RPMI8226 (cell line): ENCODE results near the gene PLEKHS1.
"Not testable (repeated sequence)": the region's sequence is repeated elsewhere in the genome, so short reads cannot be mapped to it uniquely, and the experiment has no call there.

ENCODE experiments used
- DNase-seq: peaks from one replicate; pipeline ENCODE4 v3.0.0-alpha.2; 2015

PLEKHS1 gene

DNA sequence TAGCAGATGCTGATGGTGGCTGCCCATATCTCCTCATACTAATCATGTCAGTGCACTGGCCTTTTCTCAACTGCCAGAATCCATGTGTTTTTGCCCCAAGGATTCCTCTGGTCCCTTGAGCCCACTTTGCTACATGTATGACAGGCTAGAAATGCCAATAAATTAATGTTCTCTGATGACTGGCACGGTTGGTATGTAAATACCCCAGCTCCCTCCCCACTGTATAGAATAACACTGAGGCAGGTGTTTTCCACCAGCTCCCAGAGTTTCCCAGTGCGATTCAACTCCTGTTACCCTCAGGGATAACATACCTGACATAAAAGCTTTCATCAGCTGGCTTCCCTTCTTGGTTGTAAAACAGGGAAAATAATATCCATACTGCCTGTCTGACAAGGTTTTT, 9.0 kb upstream of the PLEKHS1 start:
- DNase-seq, result no peak

DNA sequence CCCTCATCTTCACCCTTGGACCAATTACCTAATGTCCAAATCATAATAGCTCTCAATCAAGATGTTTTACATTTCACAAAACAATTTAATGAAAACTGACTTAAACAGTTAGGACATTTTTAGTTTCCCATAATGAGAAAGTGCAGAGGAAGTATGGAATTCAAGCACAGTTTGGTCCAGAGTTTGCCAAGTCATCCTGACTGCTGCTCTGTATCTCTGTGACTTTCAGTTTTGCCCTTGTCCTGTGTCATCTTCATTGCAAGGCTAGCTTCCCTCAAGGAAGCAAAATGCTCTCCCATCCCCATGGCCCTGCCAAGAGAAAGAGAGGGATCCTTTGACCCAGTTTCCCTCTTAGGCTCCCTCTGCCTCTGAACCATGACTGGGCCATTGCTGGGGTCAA, 7.9 kb upstream of the PLEKHS1 start:
- no peak for DNase-seq

DNA sequence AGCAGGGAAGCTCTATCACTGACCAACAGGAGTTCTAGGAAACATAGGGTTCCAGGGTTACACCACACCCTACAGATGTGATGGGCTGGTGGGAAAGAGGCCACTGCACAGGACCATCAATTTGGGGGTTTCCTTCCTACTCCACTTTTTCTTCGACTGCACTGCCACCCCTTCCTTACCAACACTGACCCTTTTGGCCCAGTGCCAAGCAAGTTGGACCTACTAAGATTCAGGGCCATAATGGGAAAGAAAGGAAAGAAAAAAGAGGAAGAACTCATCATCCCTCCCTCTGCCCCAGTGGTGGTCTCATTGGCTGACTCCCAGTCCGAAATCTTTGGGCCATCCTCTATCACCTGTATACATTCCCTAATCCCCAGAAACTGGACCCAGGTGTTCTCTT, 6.1 kb upstream of the PLEKHS1 start:
- DNase-seq, result no peak

DNA sequence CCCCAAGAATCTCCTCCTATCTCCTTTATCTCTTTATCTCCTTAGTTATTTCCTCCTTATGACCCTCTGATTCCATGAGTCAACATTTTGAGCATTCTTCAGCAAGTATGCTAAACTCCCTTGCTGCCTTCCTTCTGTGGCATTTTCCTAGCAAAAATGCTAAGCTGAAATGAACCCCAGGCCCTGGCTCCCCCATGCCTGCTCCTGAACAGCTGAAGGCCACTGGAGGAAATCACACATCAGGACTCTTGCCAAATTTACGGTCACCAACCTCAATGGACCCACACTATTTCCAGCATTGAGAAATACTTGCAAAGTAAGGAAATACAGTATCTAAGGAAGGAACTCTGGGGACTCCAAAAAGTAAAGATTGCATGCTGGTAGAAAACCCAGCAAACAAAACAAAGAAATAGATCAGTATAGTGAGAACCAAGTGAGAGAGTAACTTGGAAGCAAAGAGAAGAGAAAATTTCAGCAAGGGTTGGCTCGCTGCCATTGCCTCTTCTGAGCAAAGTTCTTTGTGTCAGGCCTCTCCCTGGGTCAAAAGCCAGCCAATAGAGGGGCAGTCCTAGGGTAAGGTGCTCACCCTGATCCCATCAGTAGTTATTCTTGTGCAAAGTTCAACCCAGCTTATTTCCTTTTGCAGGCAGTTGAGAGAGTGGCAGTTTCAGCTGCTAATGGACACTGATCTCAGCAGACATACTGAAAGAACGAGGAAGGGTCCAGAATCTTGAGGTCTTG, 5.1 kb upstream of the PLEKHS1 start:
- no peak for DNase-seq

DNA sequence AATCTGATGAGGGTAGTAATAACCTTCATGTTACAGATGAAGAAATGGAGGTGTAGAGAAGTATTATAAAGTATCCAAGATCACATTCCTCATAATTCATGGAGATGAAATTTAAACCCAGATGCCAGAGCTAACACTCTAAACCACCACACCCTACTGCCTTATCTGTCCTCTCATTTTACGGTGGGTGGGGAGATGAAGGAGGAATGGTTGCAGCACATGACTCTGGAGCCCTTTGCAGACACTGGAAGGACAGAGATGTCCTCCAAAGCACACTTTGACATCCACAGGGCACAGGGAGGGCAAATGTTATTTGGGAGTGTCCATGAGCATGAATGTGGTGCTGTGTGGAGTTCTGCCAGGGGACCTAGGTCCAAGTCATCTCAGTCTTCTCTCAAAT, 1.1 kb downstream of the PLEKHS1 start:
- no peak for DNase-seq

DNA sequence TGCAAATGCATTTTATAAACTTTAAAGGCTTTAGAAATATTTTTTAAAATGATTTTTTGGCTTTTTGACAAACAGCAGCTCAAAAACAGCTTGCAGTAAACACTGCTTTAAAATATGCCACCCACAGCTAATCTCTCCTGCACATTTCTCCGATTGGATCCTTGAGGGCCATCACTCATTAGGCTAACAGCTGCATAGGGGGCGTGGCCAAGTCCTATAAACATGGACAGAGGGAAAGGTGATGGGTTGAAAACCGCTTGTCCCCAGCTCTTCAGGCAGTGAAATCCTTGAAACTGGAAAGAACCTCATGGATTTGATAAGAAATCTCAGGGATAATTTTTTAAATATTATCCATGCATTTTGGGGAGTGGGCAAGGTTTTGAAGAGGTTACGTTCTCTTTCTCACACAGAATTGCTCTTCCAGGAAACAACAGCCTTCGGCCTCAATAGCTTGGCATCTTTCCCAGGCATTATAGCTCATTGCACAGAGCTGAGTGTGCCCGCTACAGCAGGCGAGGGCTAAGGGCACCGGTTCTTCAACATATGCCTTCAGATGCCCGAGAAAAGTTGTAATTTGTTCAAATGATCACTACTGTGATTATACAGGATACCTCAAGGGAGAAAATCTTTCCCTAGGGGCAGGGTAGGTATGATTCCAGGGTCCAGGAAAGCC, 1.7 kb downstream of the PLEKHS1 start:
- no peak for DNase-seq

DNA sequence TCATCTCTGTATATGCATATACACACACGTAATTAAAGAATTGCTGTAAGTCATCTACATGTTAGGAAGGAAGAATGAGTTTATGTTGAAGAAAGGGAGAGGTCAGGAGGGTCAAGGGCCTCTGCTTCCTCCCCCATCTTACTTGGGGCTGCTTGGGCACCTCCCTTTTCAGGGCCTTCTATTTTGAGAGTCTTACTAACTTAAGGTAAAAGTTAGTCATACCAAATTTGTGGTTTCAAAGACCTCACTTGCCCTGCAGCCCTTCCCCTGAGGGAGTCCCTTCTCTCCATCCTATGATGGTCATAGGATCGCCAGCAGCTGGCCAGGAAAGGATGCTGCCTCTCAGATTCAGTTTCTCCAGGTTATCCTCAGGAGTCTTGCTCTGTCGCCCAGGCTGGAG, 2.6 kb downstream of the PLEKHS1 start:
- DNase-seq, result no peak

DNA sequence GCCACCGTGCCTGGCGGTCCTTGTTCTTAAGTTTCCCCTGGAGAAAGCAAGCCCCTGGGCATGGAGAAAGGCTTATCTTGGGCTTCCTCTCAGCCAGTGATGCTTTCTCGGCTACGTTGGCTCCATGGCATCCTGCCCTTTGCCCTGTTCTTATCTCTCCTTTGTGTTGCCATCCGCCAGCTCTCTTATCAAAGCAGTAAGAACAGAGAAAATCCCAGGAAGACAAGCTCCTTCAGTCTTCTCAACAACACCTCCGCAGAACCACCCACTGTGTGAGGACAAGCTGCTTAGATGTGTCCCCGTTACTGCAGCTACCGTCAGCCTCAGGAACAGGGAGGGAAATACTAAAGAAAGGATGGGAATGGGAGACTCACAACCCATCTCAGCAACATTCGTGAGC, 3.3 kb downstream of the PLEKHS1 start:
- DNase-seq, result no peak

DNA sequence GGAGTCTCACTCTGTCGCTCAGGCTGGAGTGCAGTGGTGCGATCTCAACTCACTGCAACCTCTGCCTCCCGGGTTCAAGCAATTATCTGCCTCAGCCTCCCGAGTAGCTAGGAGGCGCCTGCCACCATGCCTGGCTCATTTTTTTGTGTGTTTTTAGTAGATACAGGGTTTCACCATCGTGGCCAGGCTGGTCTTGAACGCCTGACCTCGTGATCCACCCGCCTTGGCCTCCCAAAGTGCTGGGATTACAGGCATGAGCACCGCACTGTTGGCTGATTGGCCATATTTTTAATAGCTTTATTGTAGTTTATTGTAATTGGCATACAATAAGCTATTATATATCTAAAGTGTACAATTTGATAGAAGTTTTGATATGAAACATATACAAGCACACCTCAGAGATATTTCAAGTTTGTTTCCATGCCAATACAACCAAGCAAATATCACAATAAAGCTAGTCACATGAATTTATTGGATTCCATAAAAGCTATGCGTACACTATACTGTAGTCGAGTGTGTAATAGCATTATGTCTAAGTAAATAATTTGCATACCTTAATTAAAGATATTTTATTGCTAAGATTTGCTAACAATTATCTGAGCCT, 5.6 kb downstream of the PLEKHS1 start:
- no peak for DNase-seq

DNA sequence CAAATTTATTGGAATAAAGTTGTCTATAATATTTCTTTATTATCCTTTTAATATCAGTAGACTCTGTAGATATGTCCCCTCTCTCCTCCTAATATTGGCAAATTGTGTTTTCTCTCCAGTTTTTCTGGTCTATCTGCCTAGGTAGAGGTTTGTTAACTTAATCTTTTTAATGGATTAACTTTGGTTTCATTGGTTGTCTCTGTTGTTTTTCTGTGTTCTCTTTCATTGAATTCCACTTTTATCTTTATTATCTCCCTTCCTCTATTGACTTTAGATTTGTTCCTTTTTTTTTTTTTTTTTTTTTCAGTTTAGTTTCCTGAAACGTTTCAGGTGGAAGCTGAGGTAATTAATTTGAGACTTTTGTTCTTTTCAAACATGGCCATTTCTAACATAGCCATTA, 10.6 kb downstream of the PLEKHS1 start:
- DNase-seq, result no peak

DNA sequence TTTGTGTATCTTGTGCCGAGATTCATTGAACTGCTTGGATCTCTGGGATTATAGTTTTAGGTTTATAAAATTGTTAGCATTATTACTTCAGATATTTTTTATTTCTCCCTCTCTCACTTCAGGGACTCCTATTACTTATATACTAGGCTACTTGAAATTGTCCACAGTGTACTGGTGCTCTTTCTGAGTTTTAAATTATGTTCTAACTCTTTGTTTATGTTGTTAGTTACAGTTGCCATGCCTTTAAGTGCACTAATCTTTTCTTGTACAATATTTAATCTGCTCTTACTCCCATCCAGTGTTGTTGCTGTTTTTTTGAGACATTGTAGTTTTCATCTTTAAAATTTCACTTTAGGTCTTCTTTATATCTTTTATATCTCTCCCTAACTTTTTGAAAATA, 13.1 kb downstream of the PLEKHS1 start:
- no peak for DNase-seq

DNA sequence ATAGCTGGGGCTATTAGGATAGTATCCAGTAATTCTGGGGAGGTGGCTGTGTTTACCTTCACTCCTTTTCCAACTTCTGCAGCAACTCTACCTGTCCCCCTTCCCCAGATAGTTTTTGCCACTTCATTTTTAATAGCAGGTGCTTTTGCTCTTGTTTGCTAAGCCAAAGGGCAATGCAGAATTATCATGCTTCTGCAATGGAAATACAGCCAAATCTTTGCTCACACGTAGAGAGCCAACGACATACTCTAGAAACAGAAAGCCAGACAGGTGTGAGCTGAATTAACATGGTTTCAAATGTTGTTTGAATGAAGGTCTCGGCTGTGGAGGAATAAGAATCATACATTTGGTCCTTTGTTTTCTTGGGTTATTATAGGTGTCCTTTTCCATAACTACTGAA, 14.4 kb downstream of the PLEKHS1 start:
- no peak for DNase-seq

DNA sequence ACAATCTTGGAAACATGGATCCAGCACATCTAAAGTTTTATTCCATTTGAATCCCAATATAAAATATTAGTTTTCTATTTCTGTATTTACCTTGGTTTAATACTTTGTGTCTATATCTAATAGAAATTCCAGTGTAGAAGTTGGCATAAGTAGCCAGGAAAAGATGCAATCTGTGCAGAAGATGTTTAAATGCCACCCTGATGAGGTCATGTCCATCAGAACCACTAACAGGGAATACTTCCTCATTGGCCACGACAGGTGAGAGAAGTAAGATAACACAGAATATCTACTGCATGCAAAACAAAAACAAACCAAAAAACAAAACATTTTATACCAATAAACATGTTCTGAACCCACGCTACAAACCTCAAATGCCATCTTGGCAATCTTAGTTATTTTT, 15.7 kb downstream of the PLEKHS1 start:
- no peak for DNase-seq

DNA sequence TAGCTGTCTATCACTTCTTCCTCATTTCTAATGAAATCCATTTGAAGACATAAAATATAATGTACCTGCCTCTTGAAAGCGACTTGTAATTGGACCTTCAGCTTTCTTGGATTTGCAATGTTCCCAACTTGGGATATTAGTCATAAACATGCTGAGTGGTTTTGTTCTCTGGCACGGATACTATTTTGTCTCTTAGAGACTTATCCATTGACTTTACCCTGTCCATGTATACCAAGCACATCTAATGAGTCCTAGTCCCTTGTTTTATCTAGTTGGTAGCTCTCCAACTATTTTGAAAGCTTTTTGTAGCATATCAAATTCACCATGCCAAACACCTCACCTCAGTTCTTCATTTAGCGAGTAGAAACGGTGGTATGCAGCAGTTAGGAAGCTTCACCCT, 18.9 kb downstream of the PLEKHS1 start:
- DNase-seq, result no peak

DNA sequence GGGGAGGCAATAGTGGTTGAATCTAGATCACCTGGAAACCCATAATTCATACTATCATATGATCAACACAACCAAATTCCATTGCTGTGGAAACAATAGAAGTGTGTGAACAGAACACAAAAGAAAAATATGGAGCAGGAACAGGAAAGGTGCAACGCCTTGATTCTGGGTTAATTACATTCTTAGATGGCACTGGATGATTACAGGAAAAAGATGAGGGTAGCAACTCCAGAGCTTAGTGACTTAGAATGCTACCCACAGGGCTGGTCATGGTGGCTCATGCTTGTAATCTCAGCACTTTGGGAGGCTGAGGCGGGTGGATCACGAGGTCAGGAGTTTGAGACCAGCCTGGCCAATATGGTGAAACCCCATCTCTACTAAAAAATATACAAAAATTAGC, 19.6 kb downstream of the PLEKHS1 start:
- DNase-seq, result not testable (repeated sequence)

DNA sequence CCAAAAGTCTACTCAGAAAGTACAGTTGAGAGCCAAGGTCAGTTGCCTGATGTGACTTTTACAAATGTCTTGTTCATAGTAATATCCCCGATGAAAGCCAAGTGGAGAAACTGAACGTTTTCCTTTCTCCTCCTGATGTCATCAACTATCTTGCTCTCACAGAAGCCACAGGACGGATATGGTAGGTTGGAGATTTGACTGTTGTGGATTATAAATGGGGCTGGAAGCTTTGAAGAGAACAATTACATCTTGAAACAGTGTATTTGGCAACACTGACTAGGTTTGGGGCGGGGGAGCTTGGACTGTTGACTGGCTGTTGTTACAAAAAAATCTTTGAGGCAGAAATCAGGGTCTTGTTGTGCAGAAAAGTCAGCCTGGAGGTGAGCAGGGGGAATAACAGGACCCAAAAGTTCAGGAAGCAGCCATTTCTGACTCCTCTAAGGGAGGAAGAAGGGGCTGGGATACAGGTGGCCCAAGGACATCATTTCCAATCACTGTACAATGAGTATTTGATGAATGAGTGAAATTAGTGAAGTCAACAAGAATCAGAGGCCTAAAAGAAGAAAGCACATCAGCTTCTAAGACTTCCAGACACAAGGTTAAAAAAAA, 24.3 kb downstream of the PLEKHS1 start:
- DNase-seq, result no peak

DNA sequence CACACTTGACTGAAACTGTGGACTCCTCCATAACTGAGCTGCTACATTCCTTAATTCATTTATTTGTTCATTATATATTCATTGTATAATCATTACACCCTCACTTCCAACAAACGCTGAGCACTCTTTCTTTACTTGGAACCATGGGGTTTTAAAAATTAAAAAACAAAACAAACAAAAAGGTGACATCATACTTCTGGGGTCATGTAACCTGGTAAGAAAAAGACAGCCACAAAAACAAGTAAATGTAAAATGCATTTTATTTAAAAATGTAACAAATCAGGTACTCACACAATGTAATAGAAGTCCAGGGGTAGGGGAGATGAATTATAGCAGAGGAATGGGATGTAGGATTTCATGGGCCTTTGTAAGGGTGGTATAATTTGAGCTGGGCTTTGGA, 25.1 kb downstream of the PLEKHS1 start:
- DNase-seq, result no peak

DNA sequence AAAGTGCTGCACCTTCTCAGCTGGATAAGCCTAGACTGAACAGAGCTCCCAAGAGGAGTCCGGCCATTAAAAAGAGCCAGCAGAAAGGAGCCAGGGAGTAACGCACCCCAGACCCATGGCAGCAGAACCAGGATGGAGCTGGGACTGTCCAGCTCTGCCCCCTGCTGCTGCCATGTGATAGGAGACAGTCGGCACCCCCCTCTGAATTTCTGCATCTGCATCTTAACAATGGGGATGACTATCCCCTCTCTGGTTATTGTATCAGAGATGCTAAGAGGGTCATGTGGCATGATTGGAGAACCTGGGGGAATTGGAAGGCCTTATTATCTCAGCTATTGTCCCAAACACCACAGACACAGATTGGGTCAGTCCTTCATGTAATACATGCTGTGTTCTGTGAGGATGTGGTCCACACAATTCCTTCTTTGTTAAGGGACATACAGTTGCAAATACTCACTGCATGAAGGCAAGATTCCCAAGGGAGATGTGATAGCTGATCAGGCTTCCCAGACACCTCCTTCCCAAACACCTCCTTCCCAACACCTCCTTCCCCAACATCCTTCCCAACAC, 29.3 kb downstream of the PLEKHS1 start:
- DNase-seq, result no peak

DNA sequence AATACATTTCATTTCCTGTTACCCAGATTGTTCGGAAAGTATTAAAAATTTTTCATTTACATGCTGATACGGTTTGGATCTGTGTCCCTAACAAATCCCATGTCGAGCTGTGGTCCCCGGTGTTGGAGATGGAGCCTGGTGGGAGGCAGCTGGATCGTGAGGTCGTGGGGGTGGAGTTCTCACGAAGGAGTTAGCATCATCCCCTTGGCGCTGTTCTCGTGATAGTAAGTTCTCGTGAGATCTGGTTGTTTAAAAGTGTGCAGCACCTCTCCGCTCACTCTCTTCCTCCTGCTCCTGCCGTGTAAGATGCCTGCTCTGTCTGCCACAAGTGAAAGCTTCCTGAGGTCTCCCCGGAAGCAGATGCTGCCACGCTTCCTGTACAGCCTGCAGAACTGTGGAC, 30.9 kb downstream of the PLEKHS1 start:
- no peak for DNase-seq

DNA sequence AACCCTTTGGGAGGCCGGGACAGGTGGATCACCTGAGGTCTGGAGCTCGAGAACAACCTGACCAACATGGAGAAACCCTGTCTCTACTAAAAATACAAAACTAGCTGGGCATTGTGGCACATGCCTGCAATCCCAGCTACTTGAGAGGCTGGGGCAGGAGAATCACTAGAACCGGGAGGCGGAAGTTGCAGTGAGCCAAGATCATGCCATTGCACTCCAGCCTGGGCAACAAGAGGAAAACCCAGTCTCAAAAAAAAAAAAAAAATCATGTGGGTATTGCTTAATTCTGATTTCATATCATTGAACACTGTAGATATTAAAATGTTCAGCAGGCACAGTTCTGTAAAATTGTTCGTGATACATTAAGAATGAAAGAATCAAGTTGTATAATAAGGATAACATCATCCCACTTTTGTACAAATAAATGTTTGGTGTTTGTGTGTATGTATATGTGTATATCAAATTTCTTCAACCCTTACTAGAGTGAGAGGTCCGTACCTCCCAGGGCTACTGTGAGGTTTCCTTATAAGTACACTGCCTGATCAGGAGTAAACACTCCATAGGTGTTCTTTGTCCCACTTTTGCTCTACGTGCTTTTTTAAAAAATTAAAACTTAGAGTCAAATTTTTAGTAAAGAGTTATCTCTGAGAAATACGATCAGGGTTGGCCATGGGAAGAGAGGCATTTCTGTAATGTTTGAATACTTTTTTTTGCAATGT, 31.7 kb downstream of the PLEKHS1 start:
- DNase-seq, result no peak

DNA sequence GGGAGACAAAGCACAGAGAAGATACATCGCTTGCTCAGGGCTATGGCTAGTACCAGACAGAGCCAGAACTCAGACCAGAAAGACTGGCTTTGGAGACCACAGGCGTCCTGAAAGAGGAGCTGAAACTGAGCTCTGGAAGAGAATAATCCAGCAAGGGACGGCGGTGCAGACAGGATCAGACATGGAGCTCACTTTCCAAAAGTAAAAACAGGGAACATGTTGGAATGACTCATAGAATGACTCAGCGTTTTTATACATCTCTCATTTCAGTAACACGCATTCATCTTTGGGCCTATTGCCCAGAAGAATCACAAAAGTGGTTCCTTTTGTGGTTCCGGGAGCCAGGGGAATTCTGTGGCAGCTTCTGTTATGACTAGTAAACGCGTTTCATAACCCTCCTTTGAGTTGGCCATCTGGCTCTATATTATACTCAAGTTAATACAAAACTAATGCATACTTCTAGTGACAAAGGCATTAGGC, 37.2 kb downstream of the PLEKHS1 start:
- no peak for DNase-seq

DNA sequence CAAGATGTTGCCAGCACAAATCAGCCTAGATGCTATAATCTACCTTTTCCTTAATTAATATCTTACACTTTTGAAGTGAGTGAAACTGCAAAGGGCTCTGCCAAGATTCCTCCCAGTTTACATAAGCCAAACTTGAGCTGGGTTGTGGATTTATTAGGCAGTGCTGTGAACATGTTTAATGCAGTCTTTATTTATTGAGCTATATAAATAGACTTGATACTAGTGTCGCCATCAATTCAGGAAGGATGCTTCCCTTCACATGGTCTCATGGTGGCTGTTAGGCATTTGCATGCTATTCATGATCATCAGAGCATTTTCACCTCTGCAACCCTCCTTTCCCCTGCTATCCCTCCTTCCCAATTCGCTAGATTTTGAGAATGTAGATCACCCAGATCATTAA, 40.2 kb downstream of the PLEKHS1 start:
- DNase-seq, result no peak

DNA sequence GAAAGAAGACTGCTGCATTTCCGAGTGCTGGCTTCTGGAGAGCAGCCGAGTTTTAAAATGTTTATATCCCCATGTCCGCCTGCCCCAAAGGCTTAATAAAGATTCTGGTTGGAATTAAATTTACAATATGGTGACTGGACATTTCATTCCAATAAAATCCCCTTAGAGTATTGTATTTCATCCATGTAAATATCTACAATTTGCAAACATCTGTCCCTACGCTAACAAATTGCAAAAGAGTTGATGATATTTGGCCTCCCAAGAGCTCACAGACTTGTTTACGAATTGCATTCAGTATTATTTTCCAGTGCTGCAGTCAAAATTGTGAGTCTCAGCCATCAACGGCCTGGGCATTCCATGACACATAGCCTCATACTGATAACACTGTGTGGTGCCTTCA, 50.1 kb downstream of the PLEKHS1 start:
- DNase-seq, result no peak
